ENCODE results near the gene WASF3.

The WASF3 gene

DNA sequence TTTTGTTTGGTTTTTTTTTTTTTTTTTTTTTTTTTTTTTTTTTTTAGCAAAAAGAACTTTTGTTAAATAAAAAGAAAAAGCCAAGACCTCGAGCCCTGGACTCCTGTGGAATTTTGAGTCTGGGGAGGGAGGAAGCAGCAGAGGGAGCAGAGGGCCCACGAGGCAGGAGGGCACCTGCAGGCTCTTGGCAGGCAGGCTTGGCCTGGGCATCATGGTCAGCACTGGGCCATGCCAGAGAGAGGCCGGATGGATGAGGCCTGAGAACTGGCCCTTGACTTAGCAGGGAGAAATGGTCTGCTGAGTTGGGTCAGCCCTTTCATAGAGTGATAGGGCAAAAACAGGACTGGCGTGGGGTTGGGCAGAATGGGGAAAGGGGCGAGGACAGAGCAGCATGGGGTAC lies 102.7 kb downstream of the WASF3 start:
- Mint-ChIP-seq H3K9me3 (no peaks in the 10 kb centered on the region), H3K4me1 (ENCODE audit: low read depth) (no peaks in the 10 kb centered on the region)

GRCh38 chr13:26660766-26661165 lies 103.3 kb downstream of the WASF3 start:
- H3K4me3 Mint-ChIP-seq = no peak overlapping the region
- H3K9me3 Mint-ChIP-seq = no peaks in the 10 kb centered on the region
- no peaks in the 10 kb centered on the region for H3K36me3 Mint-ChIP-seq (ENCODE audit: low read depth)
- peaks cover 18% of the 10 kb centered on the region for H3K27me3 Mint-ChIP-seq
- H3K4me1 Mint-ChIP-seq (ENCODE audit: low read depth) = no peaks in the 10 kb centered on the region
- no peak overlapping the region for H3K27ac Mint-ChIP-seq

More for the DNA sequence above, 102.7 kb downstream of the WASF3 start:
- H3K27me3 Mint-ChIP-seq = peaks cover 20% of the 10 kb centered on the region
- no peaks in the 10 kb centered on the region for H3K36me3 Mint-ChIP-seq (ENCODE audit: low read depth)
- no peak overlapping the region for H3K27ac Mint-ChIP-seq
- no peak overlapping the region for H3K4me3 Mint-ChIP-seq

DNA sequence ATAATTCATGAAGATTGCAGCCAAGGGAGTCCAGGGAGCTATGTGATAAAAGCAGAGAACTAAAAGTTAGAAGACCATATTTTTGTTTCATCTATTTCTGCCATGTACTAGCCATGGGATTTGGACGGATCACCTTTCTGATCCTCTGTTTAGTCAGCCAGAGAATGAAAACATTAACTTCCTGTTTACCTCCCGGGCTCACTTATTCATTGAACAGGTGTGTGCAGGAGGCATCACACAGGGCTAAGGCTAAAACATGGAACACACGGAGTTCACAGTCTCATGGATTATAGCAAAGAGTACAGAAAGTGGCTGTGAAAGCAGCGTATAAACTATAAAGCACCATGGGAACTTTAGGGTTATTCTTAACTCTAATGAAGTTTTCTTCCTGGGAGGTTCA lies 106.3 kb downstream of the WASF3 start:
- Mint-ChIP-seq H3K4me1 (ENCODE audit: low read depth) (no peaks in the 10 kb centered on the region), H3K36me3 (ENCODE audit: low read depth) (no peaks in the 10 kb centered on the region), H3K27me3 (peaks cover 14% of the 10 kb centered on the region), H3K27ac (no peak overlapping the region), H3K4me3 (no peak overlapping the region), H3K9me3 (no peaks in the 10 kb centered on the region)

DNA sequence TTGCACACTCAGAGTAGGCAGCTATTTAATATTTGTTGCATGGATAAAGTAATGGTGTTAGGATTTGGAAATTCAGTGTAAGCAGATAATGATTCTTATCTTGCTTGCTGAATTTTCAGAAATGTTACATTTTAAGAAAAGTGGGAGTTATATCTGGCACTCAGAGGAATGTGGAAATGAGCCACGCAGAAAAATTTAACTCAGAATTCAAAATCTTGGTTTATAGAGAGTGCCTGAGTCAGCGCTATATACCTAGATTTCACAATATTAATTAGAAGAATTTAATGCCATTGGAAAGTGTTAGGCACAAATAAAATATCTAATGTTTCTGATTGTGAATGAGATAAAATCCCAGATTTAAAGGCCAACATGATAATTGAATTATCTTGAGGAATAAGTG lies 106.8 kb downstream of the WASF3 start:
- H3K4me1 Mint-ChIP-seq (ENCODE audit: low read depth) = no peaks in the 10 kb centered on the region
- no peak overlapping the region for H3K4me3 Mint-ChIP-seq
- no peaks in the 10 kb centered on the region for H3K9me3 Mint-ChIP-seq
- H3K27ac Mint-ChIP-seq = no peak overlapping the region
- H3K36me3 Mint-ChIP-seq (ENCODE audit: low read depth) = no peaks in the 10 kb centered on the region
- H3K27me3 Mint-ChIP-seq = peaks cover 14% of the 10 kb centered on the region

GRCh38 chr13:26664876-26665275 lies 107.4 kb downstream of the WASF3 start:
- H3K4me3 Mint-ChIP-seq = no peak overlapping the region
- no peak overlapping the region for H3K27ac Mint-ChIP-seq
- H3K27me3 Mint-ChIP-seq = peaks cover 14% of the 10 kb centered on the region
- no peaks in the 10 kb centered on the region for H3K9me3 Mint-ChIP-seq
- no peaks in the 10 kb centered on the region for H3K36me3 Mint-ChIP-seq (ENCODE audit: low read depth)
- no peaks in the 10 kb centered on the region for H3K4me1 Mint-ChIP-seq (ENCODE audit: low read depth)

DNA sequence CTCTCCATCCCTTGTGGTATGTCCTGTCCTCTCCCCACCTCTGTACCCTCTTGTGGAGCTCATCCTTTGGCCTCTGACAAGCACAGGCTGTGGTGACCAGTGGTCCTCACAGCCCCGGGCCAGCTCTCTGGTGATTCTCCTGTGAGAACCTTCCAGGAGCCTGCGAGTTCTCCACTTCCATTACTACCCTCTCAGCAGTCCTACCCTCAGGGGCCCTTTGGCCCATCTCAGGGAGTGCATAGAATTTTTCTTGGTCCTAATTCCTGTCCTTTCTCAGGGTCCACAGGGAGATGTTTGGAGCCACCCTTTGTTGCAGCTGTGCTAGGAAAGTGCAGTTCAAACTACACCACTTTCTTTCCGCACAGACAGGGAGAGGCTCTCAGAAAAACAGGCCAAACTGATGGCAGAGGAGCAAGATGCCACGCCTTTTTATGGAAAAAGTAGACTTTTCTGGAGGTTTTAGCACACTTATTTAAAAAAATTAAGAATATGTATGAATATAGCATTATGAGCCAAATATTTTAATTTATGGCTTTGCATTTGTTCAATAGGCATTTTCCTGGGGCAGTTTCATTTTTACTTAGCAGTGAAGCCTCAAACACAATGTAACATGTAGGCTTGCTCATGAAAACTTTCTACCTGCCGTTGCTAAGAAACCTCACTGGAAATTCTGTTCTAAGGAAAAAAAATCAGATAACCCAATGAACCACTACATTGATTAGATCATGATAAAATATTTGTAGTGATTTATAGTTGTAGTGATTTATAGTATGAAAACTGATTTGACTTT lies 111.1 kb downstream of the WASF3 start:
- Mint-ChIP-seq H3K27ac (no peak overlapping the region), H3K9me3 (no peaks in the 10 kb centered on the region), H3K36me3 (ENCODE audit: low read depth) (no peaks in the 10 kb centered on the region), H3K4me1 (ENCODE audit: low read depth) (no peaks in the 10 kb centered on the region), H3K27me3 (peaks cover 5% of the 10 kb centered on the region), H3K4me3 (no peak overlapping the region)

GRCh38 chr13:26673890-26674289 lies 116.4 kb downstream of the WASF3 start:
- Mint-ChIP-seq H3K27ac (no peak overlapping the region), H3K27me3 (peaks cover 5% of the 10 kb centered on the region), H3K36me3 (ENCODE audit: low read depth) (no peaks in the 10 kb centered on the region), H3K4me3 (no peak overlapping the region), H3K4me1 (ENCODE audit: low read depth) (no peaks in the 10 kb centered on the region), H3K9me3 (no peaks in the 10 kb centered on the region)

DNA sequence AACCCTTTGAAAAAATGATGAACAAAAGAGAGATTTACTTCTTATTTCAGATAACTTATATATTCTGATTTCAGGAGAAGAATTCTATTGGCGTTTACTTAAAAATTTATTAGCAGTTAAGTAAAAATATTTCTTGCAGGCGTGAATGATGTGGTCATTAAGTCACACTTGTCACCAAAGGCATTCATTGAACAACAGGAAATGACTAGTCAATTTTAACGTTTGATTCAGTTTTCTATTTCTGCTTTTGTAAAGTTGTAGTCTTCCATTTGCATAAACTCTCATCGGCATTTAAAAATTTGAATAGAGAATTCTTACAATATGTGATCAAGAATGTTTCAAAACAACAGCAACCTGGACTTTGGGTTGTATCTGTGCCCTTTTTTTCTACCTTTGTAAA lies 119.7 kb downstream of the WASF3 start:
- no peaks in the 10 kb centered on the region for H3K4me1 Mint-ChIP-seq (ENCODE audit: low read depth)
- peaks cover 5% of the 10 kb centered on the region for H3K27me3 Mint-ChIP-seq
- no peaks in the 10 kb centered on the region for H3K9me3 Mint-ChIP-seq
- no peak overlapping the region for H3K27ac Mint-ChIP-seq
- no peaks in the 10 kb centered on the region for H3K36me3 Mint-ChIP-seq (ENCODE audit: low read depth)
- H3K4me3 Mint-ChIP-seq = no peak overlapping the region

GRCh38 chr13:26678330-26678729 lies 120.8 kb downstream of the WASF3 start:
- no peak overlapping the region for H3K4me3 Mint-ChIP-seq
- H3K27me3 Mint-ChIP-seq = no peaks in the 10 kb centered on the region
- no peaks in the 10 kb centered on the region for H3K36me3 Mint-ChIP-seq (ENCODE audit: low read depth)
- H3K4me1 Mint-ChIP-seq (ENCODE audit: low read depth) = no peaks in the 10 kb centered on the region
- H3K9me3 Mint-ChIP-seq = no peaks in the 10 kb centered on the region
- H3K27ac Mint-ChIP-seq = no peak overlapping the region

DNA sequence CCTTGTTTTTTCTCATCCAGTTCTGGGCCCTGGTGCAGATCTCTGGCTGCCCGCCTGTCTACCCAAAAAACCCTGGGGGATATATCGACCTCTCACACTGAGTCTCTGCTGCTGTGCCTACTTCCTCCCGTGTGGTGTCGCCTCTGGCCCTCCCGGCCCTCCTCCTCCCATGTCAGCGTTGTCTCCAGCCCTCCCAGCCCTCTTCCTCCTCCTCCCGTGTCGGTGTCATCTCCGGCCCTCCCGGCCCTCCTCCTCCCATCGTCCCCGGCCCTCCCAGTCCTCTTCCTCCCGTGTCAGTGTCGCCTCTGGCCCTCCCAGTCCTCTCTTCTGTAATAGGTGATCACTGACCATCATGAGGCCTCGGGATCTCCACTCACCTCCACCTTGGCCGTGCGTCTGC lies 121.3 kb downstream of the WASF3 start:
- Mint-ChIP-seq H3K9me3 (no peaks in the 10 kb centered on the region), H3K27ac (no peak overlapping the region), H3K36me3 (ENCODE audit: low read depth) (no peaks in the 10 kb centered on the region), H3K4me1 (ENCODE audit: low read depth) (no peaks in the 10 kb centered on the region), H3K27me3 (no peaks in the 10 kb centered on the region), H3K4me3 (no peak overlapping the region)

- no peak overlapping the region for H3K27ac Mint-ChIP-seq
- peaks cover 3% of the 10 kb centered on the region for H3K27me3 Mint-ChIP-seq
- H3K4me3 Mint-ChIP-seq = no peak overlapping the region
- H3K36me3 Mint-ChIP-seq (ENCODE audit: low read depth) = no peaks in the 10 kb centered on the region
- no peaks in the 10 kb centered on the region for H3K4me1 Mint-ChIP-seq (ENCODE audit: low read depth)
- no peaks in the 10 kb centered on the region for H3K9me3 Mint-ChIP-seq
Observed at GRCh38 chr13:26679411-26680122, 122.1 kb downstream of the WASF3 start.

DNA sequence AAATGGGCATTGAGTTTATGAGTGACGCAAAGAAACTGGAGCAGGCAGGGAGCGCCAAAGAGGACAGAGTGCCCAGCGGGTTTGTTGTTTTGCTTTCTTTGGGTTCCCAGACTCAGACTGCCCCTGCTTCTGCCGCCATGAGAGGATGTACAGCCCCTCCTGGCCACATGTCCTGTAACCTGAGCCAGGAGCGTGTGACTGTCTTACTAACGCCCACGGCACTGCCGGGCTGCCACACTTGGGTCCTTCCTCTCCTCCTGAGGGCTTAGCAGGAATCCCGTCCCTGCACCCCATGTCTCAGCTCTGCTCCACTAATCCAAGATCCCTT lies 122.6 kb downstream of the WASF3 start:
- Mint-ChIP-seq H3K36me3 (ENCODE audit: low read depth) (no peaks in the 10 kb centered on the region), H3K27ac (no peak overlapping the region), H3K27me3 (peaks cover 4% of the 10 kb centered on the region), H3K9me3 (no peaks in the 10 kb centered on the region), H3K4me3 (no peak overlapping the region), H3K4me1 (ENCODE audit: low read depth) (no peaks in the 10 kb centered on the region)

GRCh38 chr13:26680572-26680971 lies 123.1 kb downstream of the WASF3 start:
- no peaks in the 10 kb centered on the region for H3K9me3 Mint-ChIP-seq

DNA sequence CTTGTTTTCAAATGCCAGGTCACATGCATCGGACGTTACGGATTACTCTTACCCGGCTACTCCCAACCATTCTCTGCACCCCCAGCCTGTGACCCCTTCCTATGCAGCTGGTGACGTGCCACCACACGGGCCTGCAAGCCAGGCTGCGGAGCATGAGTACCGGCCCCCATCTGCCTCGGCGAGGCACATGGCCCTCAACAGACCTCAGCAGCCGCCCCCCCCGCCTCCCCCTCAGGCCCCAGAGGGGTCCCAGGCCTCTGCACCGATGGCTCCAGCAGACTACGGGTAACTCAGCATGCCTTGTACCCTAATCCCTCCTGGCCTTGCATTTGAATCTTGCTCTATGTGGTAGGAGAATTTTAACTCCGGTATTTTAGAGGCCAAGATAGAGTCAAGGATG lies 123.6 kb downstream of the WASF3 start:
- no peaks in the 10 kb centered on the region for H3K9me3 Mint-ChIP-seq
- no peaks in the 10 kb centered on the region for H3K36me3 Mint-ChIP-seq (ENCODE audit: low read depth)
- peaks cover 4% of the 10 kb centered on the region for H3K27me3 Mint-ChIP-seq
- no peak overlapping the region for H3K27ac Mint-ChIP-seq
- H3K4me3 Mint-ChIP-seq = no peak overlapping the region
- no peaks in the 10 kb centered on the region for H3K4me1 Mint-ChIP-seq (ENCODE audit: low read depth)

More at GRCh38 chr13:26680572-26680971, 123.1 kb downstream of the WASF3 start:
- Mint-ChIP-seq H3K4me1 (ENCODE audit: low read depth) (no peaks in the 10 kb centered on the region), H3K27me3 (peaks cover 4% of the 10 kb centered on the region), H3K4me3 (no peak overlapping the region), H3K36me3 (ENCODE audit: low read depth) (no peaks in the 10 kb centered on the region), H3K27ac (no peak overlapping the region)

- H3K36me3 Mint-ChIP-seq (ENCODE audit: low read depth) = no peaks in the 10 kb centered on the region
- H3K4me1 Mint-ChIP-seq (ENCODE audit: low read depth) = no peaks in the 10 kb centered on the region
- H3K4me3 Mint-ChIP-seq = no peak overlapping the region
- H3K27me3 Mint-ChIP-seq = peaks cover 4% of the 10 kb centered on the region
- no peaks in the 10 kb centered on the region for H3K9me3 Mint-ChIP-seq
- no peak overlapping the region for H3K27ac Mint-ChIP-seq
Observed at GRCh38 chr13:26682606-26683005, 125.1 kb downstream of the WASF3 start.

DNA sequence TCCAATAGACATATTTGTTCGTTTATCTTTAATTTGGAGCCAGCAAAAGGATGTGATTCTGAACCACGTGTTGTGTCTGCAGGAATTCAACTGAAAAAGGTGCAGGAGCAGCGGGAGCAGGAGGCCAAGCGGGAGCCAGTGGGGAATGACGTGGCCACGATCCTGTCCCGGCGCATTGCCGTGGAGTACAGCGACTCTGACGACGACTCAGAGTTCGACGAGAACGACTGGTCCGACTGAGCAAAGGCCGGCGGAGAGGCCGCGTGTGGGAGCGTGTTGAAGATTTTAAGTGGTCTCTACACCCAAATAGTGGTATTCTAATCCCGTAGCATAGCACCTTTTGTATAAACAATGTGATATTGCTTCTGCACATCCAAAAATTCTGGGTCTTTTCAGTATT lies 128.1 kb downstream of the WASF3 start:
- Mint-ChIP-seq H3K4me3 (no peak overlapping the region), H3K9me3 (peaks cover 4% of the 10 kb centered on the region), H3K27ac (no peak overlapping the region), H3K4me1 (ENCODE audit: low read depth) (no peaks in the 10 kb centered on the region), H3K36me3 (ENCODE audit: low read depth) (no peaks in the 10 kb centered on the region), H3K27me3 (peaks cover 8% of the 10 kb centered on the region)

Measured in stimulated activated naive CD8-positive, alpha-beta T cell treated with anti-CD3 and anti-CD28 coated beads, Interleukin-15, Interleukin-2, amounts not matched to agents 100 ng/mL and 50 ng/mL, for 24 hours (primary cell).